Stimulated activated CD8-positive, alpha-beta memory T cell treated with anti-CD3 and anti-CD28 coated beads, Interleukin-15, amount 100 ng/mL, for 24 hours (primary cell): ENCODE results near the gene TBCEL.
"Not testable (repeated sequence)": the region's sequence is repeated elsewhere in the genome, so short reads cannot be mapped to it uniquely, and the experiment has no call there.

Experiments used
- DNase-seq: peaks from one replicate; pipeline ENCODE4 v3.0.0-alpha.2; 2020; ENCODE audit warnings: low read depth

TBCEL gene, protein sequence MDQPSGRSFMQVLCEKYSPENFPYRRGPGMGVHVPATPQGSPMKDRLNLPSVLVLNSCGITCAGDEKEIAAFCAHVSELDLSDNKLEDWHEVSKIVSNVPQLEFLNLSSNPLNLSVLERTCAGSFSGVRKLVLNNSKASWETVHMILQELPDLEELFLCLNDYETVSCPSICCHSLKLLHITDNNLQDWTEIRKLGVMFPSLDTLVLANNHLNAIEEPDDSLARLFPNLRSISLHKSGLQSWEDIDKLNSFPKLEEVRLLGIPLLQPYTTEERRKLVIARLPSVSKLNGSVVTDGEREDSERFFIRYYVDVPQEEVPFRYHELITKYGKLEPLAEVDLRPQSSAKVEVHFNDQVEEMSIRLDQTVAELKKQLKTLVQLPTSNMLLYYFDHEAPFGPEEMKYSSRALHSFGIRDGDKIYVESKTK

DNA sequence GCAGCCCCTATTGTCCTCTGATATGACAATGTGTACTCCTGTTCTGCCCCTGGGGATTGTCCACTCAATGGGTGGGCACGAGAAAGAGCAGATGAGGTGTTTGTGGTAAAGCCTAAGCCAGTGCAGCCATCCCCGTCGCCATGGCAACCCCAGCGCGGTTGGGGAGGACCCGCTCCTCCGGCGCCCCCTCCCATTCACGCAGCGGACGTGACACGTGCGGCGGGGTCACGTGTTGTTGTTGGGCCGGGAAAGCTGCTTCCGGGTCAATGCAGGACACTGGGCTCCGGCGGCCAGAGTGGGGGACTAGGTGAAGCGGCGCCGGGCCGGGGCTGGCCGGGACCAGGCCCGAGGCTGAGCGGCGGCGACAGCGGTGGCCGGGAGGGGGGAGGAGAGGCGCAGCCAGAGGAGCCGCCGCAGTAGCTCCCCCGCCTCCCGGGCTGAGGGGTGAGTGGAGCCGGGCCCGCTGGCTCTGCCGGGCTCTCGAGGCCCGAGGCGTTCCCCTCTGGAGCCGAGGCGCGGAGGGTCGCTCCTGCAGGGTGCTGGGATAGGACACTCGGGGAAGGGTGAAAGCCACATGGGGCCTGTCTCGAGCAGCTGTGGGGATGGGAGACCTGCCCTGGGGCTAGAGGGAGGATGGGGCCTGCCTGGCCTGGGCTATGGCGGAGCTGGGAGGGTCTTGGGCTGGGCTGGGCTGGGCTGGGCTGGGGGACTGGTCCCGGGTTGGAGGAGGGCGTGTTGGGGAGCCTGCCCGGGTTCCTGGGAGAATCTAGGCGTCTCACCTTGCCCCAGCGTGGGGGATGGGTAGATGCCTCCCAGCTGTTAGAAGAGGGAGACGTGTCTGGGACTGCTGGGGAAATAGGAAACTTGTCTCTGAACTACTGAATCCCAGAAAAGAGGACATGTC lies at the start of gene TBCEL:
Gene TBCEL (plus strand): TSS at position 255 of the 904 bp plus-strand sequence. CDS start 21,589 bp downstream, outside the sequence.
- DNase-seq, result peak; percentile 55

DNA sequence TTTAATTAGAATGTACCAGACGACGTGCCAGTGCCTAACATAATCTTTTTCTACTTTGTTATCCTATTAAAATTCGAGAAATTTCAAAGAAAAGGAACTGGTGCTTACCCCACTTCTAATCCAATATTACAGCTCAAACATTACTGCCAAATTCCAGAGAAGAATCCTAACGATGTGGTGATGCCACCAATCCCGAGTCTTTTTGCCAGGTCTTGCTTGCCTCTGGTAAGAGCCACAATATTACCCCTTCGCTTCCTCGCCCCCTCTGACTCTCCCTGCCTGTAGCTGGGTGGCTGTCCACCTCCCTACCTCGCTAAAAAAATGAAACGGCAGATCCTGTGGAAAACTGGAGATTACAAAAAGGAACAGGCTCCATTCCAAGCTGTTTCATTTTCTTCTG lies 49.4 kb upstream of the TBCEL start:
- DNase-seq, result no peak

- DNase-seq, result no peak
Measured at GRCh38 chr11:120974965-120975364, 48.9 kb upstream of the TBCEL start.

- no peak for DNase-seq
Measured at GRCh38 chr11:120977266-120978137, 46.4 kb upstream of the TBCEL start.

GRCh38 chr11:120978701-120979100 lies 45.2 kb upstream of the TBCEL start:
- no peak for DNase-seq

GRCh38 chr11:120985718-120986569 lies 38.0 kb upstream of the TBCEL start:
- no peak for DNase-seq

- no peak for DNase-seq
Measured at GRCh38 chr11:120988603-120989002, 35.3 kb upstream of the TBCEL start.

DNA sequence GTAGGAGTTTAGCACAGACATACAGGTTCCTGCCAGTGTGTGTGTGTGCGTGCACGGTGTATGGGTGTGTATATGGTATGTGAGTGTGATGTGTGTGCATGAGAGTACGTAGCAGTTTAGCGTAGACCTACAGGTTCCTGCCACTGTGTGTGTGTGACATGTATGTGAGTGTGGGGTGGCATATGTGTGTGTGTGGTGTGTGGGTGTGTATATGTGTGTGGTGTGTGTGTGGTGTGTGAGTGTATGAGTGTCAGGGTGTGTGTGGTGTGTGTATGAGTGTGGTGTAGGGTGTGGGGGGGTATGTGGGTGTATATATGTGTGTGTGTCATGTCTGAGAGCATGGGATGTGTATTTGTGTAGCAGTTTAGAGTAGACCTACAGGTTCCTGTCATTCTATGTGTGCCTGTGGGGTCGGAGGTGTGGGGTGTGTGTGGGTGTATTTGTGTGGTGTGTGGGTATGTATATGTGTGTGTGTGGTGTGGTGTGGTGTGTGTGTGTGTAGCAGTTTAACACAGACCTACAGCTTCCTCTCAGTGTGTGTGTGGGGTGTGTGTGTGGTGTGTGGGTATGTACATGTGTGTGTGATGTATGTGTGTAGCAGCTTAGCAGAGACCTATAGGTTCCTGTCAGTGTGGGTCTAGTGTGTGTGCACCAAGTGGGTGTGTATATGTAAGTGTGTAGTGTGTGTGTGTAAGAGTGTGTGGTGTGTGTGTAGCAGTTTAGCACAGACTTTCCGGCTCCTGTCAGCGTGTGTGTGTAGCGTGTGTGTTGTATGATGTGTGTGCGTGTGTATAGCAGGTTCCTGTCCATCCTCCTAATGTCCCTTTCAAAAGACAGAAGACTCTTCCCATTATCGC lies 31.8 kb upstream of the TBCEL start:
- DNase-seq, result no peak

- DNase-seq, result no peak
Measured at GRCh38 chr11:120994091-120994859, 29.6 kb upstream of the TBCEL start.

DNA sequence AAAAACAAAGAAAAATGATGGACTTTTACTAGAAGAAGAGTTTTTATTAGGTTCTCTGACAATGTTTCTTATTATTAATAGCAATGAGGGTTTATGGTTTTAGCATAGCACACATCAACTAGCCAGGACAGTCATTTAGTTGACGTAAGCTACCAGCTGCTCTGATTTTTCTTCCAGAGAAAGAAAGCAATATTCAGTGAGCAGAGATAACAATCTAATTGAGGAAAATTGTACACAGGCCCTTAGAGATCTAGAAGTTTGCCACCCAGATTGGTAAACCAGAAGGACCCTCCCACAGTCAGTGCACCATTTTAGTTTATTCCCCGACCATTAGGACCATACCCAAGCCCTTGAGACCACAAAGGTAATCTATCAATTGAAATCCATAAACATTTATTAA lies 28.7 kb upstream of the TBCEL start:
- DNase-seq, result no peak

- no peak for DNase-seq
Measured at GRCh38 chr11:120996973-120997372, 26.9 kb upstream of the TBCEL start.

- DNase-seq, result no peak
Measured at GRCh38 chr11:120998581-120998980, 25.3 kb upstream of the TBCEL start.

DNA sequence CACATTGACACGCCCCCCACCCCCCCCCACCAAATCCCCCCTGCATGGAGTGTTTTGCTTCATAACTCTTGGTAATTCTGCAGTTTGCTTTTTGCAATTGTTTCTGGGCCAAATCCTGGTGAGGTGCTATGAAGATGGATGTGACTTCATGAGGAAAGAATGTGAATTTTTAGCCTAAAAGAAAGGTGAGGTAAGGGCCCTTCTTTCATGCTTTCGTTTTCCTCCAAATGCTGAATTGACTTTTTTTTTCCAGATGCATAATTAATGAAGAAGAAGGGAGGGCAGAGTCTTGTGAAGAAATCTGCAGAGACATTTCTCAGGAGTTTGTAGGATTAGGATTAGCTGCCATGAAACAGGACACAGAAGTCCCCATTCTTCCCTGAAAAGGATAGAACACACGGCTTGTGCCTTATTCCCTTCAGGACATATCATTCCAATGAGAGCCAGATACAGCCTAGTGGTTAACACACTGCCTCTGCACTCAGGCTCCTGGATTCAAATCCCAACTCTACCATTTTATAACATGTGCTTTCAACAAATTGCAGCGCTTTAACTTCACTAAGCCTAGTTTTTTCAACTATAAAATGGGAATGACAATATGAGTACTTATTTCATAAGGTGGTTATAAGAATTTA lies 19.6 kb upstream of the TBCEL start:
- no peak for DNase-seq

DNA sequence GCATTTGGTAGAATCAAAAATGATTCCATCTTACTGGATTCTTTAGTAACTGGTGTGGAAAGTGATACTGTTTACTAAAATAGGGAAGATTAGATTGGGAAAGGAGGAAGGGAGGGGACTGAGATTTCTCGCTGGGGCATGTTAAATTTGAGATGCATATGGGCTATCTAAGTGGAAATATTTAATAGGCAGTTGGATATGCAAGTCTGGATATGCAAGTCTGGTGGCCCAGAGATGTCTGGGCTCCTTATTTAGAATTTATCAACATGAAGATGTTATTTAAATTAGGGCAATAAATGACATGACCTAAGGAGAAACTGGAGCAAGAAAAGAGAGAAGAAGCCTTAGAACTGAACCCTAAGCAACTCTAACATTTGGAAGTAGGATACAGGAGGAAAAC lies 17.0 kb upstream of the TBCEL start:
- DNase-seq, result no peak

GRCh38 chr11:121008551-121008950 lies 15.4 kb upstream of the TBCEL start:
- DNase-seq, result no peak

DNA sequence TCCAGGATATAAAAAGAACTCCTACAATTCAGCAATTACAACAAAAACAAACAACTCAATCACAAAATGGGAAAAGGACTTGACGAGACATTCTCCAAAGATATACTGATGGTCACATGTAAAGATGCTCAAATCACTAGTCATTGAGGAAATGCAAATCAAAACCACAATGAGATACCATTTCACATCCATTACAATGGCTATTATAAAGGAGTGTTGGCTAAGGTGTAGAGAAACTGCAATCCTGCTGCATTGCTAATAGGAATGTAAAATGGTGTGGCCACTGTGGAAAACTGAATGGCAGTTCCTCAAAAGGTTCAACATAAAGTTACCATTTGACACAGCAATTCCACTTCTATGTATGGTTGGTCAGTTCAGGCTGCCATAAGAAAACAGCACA lies 11.8 kb upstream of the TBCEL start:
- DNase-seq, result no peak

DNA sequence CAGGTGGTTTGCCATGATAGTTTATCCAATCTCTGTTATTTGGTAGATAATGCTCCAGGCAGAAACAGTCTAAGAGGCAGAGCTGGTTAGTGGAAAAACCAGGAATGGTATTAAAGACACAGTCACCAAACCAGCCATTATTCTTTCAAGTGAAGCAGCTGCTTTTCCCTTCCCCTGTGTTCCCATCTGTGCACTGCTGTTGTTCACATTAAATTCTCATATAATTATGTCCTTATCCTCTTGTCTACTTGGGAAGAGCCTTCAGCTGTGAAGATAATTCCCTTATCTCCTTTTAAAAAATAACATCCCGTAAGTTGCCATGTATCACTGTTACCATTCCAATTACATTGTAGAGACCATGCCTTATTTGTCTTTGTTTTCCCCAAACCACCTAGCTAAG lies 5.2 kb upstream of the TBCEL start:
- DNase-seq, result no peak

DNA sequence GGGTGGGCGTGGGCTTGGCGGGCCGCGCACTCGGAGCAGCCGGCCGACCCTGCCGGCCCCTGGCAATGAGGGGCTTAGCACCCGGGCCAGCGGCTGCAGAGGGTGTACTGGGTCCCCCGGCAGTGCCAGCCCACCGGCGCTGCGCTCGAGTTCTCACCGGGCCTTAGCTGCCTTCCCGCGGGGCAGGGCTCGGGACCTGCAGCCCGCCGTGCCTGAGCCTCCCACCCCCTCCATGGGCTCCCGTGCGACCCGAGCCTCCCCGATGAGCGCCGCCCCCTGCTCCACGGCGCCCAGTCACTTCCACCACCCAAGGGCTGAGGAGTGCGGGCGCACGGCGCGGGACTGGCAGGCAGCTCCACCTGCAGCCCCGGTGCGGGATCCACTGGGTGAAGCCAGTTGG lies 2.2 kb upstream of the TBCEL start:
- DNase-seq, result not testable (repeated sequence)

GRCh38 chr11:121024989-121025388 lies 1.1 kb downstream of the TBCEL start:
- DNase-seq, result no peak
